Nephron (organoid): ENCODE measurements around the gene NUCB1.
"Not testable (repeated sequence)": the region's sequence is repeated elsewhere in the genome, so short reads cannot be mapped to it uniquely, and the experiment has no call there.

Experiments used
- H3K27ac Mint-ChIP-seq, 3 experiments: 2 replicates each; pipeline ENCODE4 v1.8.0; 2020; ENCODE audit warnings: mixed read lengths in 3 of 3, mild to moderate bottlenecking in 2 of 3, moderate library complexity in 1 of 3
- H3K27me3 Mint-ChIP-seq: 2 replicates; pipeline ENCODE4 v1.8.0; 2021; ENCODE audit warnings: low read depth, mild to moderate bottlenecking, moderate library complexity, mixed read lengths
- H3K36me3 Mint-ChIP-seq: 2 replicates; pipeline ENCODE4 v1.8.0; 2020; ENCODE audit warnings: low read depth, mixed read lengths
- H3K4me1 Mint-ChIP-seq: 2 replicates; pipeline ENCODE4 v1.8.0; 2020; ENCODE audit warnings: mixed read lengths
- H3K4me3 Mint-ChIP-seq, 3 experiments: 2 replicates each; pipeline ENCODE4 v1.8.0; 2020; ENCODE audit warnings: mild to moderate bottlenecking in 3 of 3, mixed read lengths in 3 of 3, moderate library complexity in 2 of 3
- H3K9me3 Mint-ChIP-seq: 2 replicates; pipeline ENCODE4 v1.8.0; 2020; ENCODE audit warnings: mixed read lengths
- CTCF ChIP-seq, 3 experiments: fragments of 200-600 bp; sonication (generic); IDR thresholded peaks; one replicate each; pipeline ENCODE4 v1.5.0; 2021; ENCODE audit warnings: antibody characterized with exemption in 3 of 3; ENCODE audit not compliant: unreplicated experiment in 3 of 3

Gene NUCB1

GRCh38 chr19:48920949-48921348 is 20.8 kb downstream of the NUCB1 start:
- TF ChIP-seq CTCF (IDR thresholded peaks at IDR 0.05; ENCODE audit: unreplicated experiment in 3 of 3): no peak
- no peak overlapping the region for H3K4me3 Mint-ChIP-seq
- H3K27ac Mint-ChIP-seq: no peak overlapping the region
- H3K4me1 Mint-ChIP-seq: no peaks in the 10 kb centered on the region
- no peaks in the 10 kb centered on the region for H3K9me3 Mint-ChIP-seq
- H3K27me3 Mint-ChIP-seq: no peaks in the 10 kb centered on the region
- peaks cover 28% of the 10 kb centered on the region for H3K36me3 Mint-ChIP-seq

- Mint-ChIP-seq H3K27me3 (peaks cover 2% of the 10 kb centered on the region), H3K36me3 (peaks cover 26% of the 10 kb centered on the region), H3K4me1 (no peaks in the 10 kb centered on the region), H3K27ac (no peak overlapping the region), H3K9me3 (no peaks in the 10 kb centered on the region), H3K4me3 (no peak overlapping the region)
- TF ChIP-seq CTCF (IDR thresholded peaks at IDR 0.05; ENCODE audit: unreplicated experiment in 3 of 3): no peak
These were observed 21.8 kb downstream of the NUCB1 start for GRCh38 chr19:48921721-48922500.

DNA sequence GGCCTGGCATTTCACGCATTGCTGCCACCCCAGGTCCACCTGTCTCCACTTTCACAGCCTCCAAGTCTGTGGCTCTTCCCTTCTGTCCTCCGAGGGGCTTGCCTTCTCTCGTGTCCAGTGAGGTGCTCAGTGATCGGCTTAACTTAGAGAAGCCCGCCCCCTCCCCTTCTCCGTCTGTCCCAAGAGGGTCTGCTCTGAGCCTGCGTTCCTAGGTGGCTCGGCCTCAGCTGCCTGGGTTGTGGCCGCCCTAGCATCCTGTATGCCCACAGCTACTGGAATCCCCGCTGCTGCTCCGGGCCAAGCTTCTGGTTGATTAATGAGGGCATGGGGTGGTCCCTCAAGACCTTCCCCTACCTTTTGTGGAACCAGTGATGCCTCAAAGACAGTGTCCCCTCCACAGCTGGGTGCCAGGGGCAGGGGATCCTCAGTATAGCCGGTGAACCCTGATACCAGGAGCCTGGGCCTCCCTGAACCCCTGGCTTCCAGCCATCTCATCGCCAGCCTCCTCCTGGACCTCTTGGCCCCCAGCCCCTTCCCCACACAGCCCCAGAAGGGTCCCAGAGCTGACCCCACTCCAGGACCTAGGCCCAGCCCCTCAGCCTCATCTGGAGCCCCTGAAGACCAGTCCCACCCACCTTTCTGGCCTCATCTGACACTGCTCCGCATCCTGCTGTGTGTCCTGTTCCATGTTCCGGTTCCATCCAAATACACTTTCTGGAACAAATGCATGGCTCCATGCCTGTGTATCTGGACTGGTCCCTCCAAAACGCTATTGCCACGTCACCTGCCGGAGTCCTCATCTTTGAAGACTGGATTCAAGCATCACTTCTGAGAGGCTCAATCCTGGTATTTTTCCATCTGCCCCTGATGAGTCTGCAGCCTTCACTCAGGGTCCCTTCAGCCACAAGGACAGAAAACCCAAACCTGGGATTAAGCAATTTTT is 22.7 kb downstream of the NUCB1 start:
- Mint-ChIP-seq H3K36me3 (peaks cover 22% of the 10 kb centered on the region), H3K27me3 (peaks cover 4% of the 10 kb centered on the region), H3K27ac (no peak overlapping the region), H3K9me3 (no peaks in the 10 kb centered on the region), H3K4me3 (no peak overlapping the region), H3K4me1 (no peaks in the 10 kb centered on the region)
- TF ChIP-seq CTCF (IDR thresholded peaks at IDR 0.05; ENCODE audit: unreplicated experiment in 3 of 3): no peak

DNA sequence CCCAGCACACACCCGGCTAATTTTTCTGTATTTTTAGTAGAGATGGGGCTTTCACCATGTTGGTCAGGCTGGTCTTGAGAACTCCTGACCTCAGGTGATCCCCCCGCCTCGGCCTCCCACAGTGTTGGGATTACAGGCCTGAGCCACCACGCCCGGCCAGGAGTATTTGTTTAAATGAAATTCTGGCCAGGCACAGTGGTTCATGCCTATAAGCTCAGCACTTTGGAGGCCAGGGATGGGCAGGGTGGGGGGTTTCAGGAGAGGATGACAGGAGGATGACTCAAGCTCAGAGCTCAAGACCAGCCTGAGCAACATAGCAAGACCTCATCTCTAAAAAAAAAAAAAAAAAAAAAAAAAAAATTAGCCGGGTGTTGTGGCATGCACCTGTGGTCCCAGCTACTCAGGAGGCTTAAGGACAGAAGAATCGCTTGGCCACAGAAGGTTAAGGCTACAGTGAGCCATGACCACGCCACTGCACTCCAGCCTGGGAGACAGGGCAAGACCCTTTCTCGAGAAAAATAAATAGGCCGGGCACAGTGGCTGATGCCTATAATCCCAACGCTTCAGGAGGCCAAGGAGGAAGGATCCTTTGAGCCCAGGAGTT is 25.2 kb downstream of the NUCB1 start:
- Mint-ChIP-seq H3K4me3 (no peak overlapping the region), H3K27ac (no peak overlapping the region), H3K36me3 (peaks cover 11% of the 10 kb centered on the region), H3K9me3 (no peaks in the 10 kb centered on the region), H3K4me1 (no peaks in the 10 kb centered on the region), H3K27me3 (peaks cover 4% of the 10 kb centered on the region)
- TF ChIP-seq CTCF (IDR thresholded peaks at IDR 0.05; ENCODE audit: unreplicated experiment in 3 of 3): no peak

DNA sequence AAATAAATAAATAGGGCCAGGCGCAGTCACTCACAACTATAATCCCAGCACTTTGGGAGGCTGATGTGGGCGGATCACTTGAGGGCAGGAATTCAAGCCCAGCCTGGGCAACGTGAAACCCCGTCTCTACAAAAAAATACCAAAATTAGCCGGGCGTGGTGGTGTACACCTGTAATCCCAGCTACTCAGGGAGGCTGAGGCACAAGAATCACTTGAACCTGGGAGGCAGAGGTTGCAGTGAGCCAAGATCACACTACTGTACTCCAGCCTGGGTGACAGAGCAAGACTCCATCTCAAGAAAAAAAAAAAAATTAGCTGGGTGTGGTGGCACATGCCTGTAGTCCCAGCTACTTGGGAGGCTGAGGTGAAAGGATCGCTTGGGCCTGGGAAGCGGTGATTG is 25.8 kb downstream of the NUCB1 start:
- H3K4me3 Mint-ChIP-seq, H3K4me1 Mint-ChIP-seq, H3K9me3 Mint-ChIP-seq, H3K27me3 Mint-ChIP-seq, H3K27ac Mint-ChIP-seq: not testable (repeated sequence)
- H3K36me3 Mint-ChIP-seq: peaks cover 11% of the 10 kb centered on the region

- H3K36me3 Mint-ChIP-seq: peaks cover 7% of the 10 kb centered on the region
These were observed 26.8 kb downstream of the NUCB1 start for GRCh38 chr19:48926909-48927308.

DNA sequence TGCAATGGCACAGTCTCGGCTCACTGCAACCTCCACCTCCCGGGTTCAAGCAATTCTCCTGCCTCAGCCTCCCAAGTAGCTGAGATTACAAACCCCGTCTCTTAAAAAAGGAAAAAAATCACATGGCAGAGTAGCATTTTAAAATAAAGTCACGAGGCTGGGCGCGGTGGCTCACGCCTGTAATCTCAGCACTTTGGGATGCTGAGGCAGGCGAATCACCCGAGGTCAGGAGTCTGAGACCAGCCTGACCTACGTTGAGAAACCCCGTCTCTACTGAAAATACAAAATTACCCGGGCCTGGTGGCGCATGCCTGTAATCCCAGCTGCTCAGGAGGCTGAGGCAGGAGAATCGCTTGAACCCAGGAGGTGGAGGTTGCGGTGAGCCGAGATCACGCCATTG is 27.6 kb downstream of the NUCB1 start:
- H3K36me3 Mint-ChIP-seq, H3K4me1 Mint-ChIP-seq, H3K27ac Mint-ChIP-seq, H3K4me3 Mint-ChIP-seq, H3K9me3 Mint-ChIP-seq: not testable (repeated sequence)
- peaks cover 13% of the 10 kb centered on the region for H3K27me3 Mint-ChIP-seq

More at GRCh38 chr19:48926909-48927308, 26.8 kb downstream of the NUCB1 start:
- Mint-ChIP-seq H3K27me3 (peaks cover 10% of the 10 kb centered on the region), H3K4me3 (no peak overlapping the region), H3K27ac (no peak overlapping the region), H3K4me1 (no peaks in the 10 kb centered on the region), H3K9me3 (no peaks in the 10 kb centered on the region)
- no peak for TF ChIP-seq CTCF (IDR thresholded peaks at IDR 0.05; ENCODE audit: unreplicated experiment in 3 of 3)
